ENCODE data around the gene THADA. TPM values are rescaled to one million over a fixed set of nuclear protein-coding genes. Genes with fewer than 3 reads are reported as not detected.

THADA gene
- total RNA-seq, 1 donor = 39.4 TPM

DNA sequence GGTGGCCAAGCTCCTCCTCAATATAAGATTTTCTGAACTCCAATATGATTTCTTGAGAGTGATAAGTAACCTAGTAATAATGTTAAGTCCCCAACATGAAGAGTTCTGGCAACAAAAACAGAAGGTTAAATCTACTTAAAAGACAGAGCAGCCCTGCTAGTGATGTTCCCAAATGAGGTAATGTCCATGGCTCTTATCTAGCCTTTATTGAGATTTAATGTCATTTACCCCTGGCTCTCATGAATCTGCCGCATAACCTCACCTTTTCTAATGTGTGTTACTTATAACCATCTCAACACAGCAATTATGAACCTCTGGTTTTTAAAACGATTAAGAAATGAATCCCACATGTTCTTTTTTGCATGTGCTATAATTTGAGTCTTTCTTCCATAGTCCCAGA is 201.9 kb downstream of the THADA start:
- Histone ChIP-seq H2AFZ (ENCODE audit: low read length) (no peak overlapping the region), H3K27me3 (ENCODE audit: insufficient read depth, low read length) (no peaks in the 10 kb centered on the region), H3K79me2 (ENCODE audit: insufficient read depth, low read length) (no peaks in the 10 kb centered on the region), H3K27ac (ENCODE audit: low read depth, low read length) (no peak overlapping the region), H3K36me3 (ENCODE audit: insufficient read depth, low read length) (peaks cover 5% of the 10 kb centered on the region), H3K4me1 (ENCODE audit: insufficient read depth, low read length) (peaks cover 17% of the 10 kb centered on the region), H3K9me3 (ENCODE audit: low read depth, low read length) (no peaks in the 10 kb centered on the region), H3K4me2 (ENCODE audit: insufficient read depth, low read length) (no peak overlapping the region), H3K4me3 (ENCODE audit: insufficient read depth, low read length) (no peak overlapping the region), H4K20me1 (ENCODE audit: insufficient read depth, low read length) (peaks cover 6% of the 10 kb centered on the region)
- TF ChIP-seq, protein P1, sequence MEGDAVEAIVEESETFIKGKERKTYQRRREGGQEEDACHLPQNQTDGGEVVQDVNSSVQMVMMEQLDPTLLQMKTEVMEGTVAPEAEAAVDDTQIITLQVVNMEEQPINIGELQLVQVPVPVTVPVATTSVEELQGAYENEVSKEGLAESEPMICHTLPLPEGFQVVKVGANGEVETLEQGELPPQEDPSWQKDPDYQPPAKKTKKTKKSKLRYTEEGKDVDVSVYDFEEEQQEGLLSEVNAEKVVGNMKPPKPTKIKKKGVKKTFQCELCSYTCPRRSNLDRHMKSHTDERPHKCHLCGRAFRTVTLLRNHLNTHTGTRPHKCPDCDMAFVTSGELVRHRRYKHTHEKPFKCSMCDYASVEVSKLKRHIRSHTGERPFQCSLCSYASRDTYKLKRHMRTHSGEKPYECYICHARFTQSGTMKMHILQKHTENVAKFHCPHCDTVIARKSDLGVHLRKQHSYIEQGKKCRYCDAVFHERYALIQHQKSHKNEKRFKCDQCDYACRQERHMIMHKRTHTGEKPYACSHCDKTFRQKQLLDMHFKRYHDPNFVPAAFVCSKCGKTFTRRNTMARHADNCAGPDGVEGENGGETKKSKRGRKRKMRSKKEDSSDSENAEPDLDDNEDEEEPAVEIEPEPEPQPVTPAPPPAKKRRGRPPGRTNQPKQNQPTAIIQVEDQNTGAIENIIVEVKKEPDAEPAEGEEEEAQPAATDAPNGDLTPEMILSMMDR (IDR thresholded peaks at IDR 0.05; ENCODE audit: extremely low read depth, low read depth, low read length) = no peak
- no peak for DNase-seq (ENCODE audit: insufficient read length, low spot score, missing footprints)

DNA sequence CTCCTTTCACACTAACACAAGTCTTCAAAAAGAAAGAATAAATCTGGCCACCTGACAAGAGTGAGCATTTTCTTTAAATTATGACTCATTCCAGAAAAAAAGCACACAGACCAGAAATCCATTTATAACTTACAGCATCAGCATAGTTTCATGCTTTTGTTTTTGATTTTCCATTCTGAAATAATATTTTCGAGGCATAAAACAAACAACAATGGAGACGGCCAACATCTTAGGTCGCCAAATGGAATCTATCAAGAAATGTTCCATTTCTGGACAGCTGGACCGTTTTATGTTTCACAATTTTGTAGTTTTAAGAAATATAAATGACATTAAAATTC is 204.0 kb downstream of the THADA start:
- H3K4me2 ChIP-seq (ENCODE audit: insufficient read depth, low read length) = peak overlapping the region; percentile 62
- no peaks in the 10 kb centered on the region for H3K9me3 ChIP-seq (ENCODE audit: low read depth, low read length)
- H3K36me3 ChIP-seq (ENCODE audit: insufficient read depth, low read length) = peaks cover 5% of the 10 kb centered on the region
- peaks cover 8% of the 10 kb centered on the region for H4K20me1 ChIP-seq (ENCODE audit: insufficient read depth, low read length)
- no peak overlapping the region for H3K27ac ChIP-seq (ENCODE audit: low read depth, low read length)
- peaks cover 32% of the 10 kb centered on the region for H3K4me1 ChIP-seq (ENCODE audit: insufficient read depth, low read length)
- DNase-seq (ENCODE audit: insufficient read length, low spot score, missing footprints) = no peak
- no peaks in the 10 kb centered on the region for H3K27me3 ChIP-seq (ENCODE audit: insufficient read depth, low read length)
- no peaks in the 10 kb centered on the region for H3K79me2 ChIP-seq (ENCODE audit: insufficient read depth, low read length)
- no peak overlapping the region for H3K4me3 ChIP-seq (ENCODE audit: insufficient read depth, low read length)
- TF ChIP-seq, protein P1 (IDR thresholded peaks at IDR 0.05; ENCODE audit: extremely low read depth, low read depth, low read length) = no peak
- H2AFZ ChIP-seq (ENCODE audit: low read length) = no peak overlapping the region

DNA sequence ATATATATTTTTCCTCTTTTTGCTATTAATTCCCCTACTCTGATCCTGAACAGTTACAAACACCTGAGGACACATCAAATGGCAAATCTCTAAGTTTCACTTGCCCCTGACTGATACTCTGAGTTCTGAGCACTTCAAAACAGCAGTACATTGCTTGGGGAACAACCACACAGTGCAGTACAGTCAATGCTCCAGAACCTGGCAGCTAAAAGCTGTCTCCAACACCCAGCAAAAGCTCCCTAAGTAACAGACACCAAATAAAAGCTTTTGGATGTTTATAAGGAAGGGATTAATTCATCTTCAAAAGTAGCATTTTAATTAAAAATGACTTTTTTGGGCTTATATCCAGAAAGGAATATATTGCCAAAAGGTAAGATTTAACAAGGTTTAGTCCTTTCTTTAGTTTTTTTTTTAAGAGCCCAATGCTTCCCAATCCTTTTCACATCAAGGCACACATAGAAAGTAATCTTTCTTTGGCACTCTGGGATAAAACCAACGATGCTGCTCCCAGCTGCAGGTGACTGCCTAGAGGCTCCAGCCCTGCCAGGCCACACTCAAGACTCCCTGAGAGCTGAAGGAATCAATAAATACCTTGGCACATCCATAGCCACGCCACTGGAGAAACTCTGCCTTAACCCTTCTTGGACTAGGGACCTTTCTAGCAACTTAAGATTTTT is 204.5 kb downstream of the THADA start:
- peaks cover 8% of the 10 kb centered on the region for H4K20me1 ChIP-seq (ENCODE audit: insufficient read depth, low read length)
- H3K4me2 ChIP-seq (ENCODE audit: insufficient read depth, low read length) = peak overlapping the region; percentile 62
- no peak for DNase-seq (ENCODE audit: insufficient read length, low spot score, missing footprints)
- no peak overlapping the region for H3K27ac ChIP-seq (ENCODE audit: low read depth, low read length)
- TF ChIP-seq, protein P1 (IDR thresholded peaks at IDR 0.05; ENCODE audit: extremely low read depth, low read depth, low read length) = no peak
- H3K27me3 ChIP-seq (ENCODE audit: insufficient read depth, low read length) = no peaks in the 10 kb centered on the region
- peaks cover 5% of the 10 kb centered on the region for H3K36me3 ChIP-seq (ENCODE audit: insufficient read depth, low read length)
- H3K4me1 ChIP-seq (ENCODE audit: insufficient read depth, low read length) = peaks cover 32% of the 10 kb centered on the region
- H3K9me3 ChIP-seq (ENCODE audit: low read depth, low read length) = no peaks in the 10 kb centered on the region
- no peak overlapping the region for H3K4me3 ChIP-seq (ENCODE audit: insufficient read depth, low read length)
- no peak overlapping the region for H2AFZ ChIP-seq (ENCODE audit: low read length)
- H3K79me2 ChIP-seq (ENCODE audit: insufficient read depth, low read length) = no peaks in the 10 kb centered on the region

DNA sequence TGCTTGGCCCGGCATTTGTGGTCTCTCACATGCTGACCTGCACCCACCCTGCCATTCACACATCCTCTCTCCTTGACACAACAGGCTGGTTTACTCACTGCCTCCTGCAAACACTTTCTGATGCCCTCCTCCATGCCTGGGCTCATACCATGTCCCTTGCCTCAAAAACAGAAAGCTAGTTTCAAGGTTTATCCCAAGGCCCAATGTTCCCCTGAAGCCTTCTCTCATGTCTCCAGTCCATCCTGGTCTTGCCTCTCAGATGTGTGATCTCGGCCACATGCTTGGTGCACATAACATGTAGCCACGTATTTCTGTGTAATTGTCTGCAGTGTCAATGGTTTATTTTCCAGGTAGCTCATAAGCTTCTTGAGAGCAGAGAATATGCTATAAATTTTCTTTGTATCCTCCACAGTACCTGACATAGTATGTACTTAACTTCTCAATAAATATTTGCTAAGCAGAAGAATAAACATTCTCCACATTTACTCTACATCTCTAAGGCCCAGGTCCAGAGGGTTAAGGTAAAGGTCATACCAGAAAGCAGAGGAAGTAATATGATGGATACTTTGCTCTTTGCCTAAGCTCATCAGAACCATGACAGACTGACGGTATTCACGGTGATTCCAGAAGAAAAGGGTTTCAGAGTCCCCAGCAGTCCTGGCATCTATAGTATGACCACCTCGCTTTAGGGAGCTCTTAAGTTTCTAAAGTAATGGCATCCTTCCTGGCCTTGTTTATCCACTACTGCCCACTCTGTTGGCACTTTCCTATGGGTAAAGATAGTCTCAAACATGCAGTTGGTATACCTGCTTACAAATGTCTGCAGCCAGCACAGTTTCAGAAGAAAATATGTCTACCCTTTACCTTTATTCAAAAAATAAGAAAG is 206.0 kb downstream of the THADA start:
- DNase-seq (ENCODE audit: insufficient read length, low spot score, missing footprints) = no peak
- Histone ChIP-seq H3K79me2 (ENCODE audit: insufficient read depth, low read length) (no peaks in the 10 kb centered on the region), H3K4me2 (ENCODE audit: insufficient read depth, low read length) (no peak overlapping the region), H3K4me1 (ENCODE audit: insufficient read depth, low read length) (peaks cover 32% of the 10 kb centered on the region), H3K36me3 (ENCODE audit: insufficient read depth, low read length) (no peaks in the 10 kb centered on the region), H3K27me3 (ENCODE audit: insufficient read depth, low read length) (no peaks in the 10 kb centered on the region), H3K9me3 (ENCODE audit: low read depth, low read length) (no peaks in the 10 kb centered on the region), H2AFZ (ENCODE audit: low read length) (no peak overlapping the region), H4K20me1 (ENCODE audit: insufficient read depth, low read length) (peaks cover 8% of the 10 kb centered on the region), H3K4me3 (ENCODE audit: insufficient read depth, low read length) (no peak overlapping the region), H3K27ac (ENCODE audit: low read depth, low read length) (no peak overlapping the region)
- TF ChIP-seq, protein P1 (IDR thresholded peaks at IDR 0.05; ENCODE audit: extremely low read depth, low read depth, low read length) = no peak

Data from osteoblast (primary cell).